Skin epidermis (tissue), 12 donors: ENCODE data around the gene UBE4B.
A peak's percentile ranks its signal among the peaks of the same experiment; 100 is the strongest.
"Not testable (repeated sequence)": the region's sequence is repeated elsewhere in the genome, so short reads cannot be mapped to it uniquely, and the experiment has no call there.

Experiments
- H3K27ac ChIP-seq, 21 experiments: fragments of 200-600 bp; sonication (generic) in 11 of 21; one replicate each; pipeline ENCODE4 v1.5.0; 2020; ENCODE audit warnings: mild to moderate bottlenecking in 3 of 21, inconsistent platforms in 2 of 21, moderate library complexity in 2 of 21
- H3K4me3 ChIP-seq, 7 experiments: fragments of 200-600 bp; sonication (generic) in 2 of 7; one replicate each; pipeline ENCODE4 v1.5.0; 2020; ENCODE audit warnings: inconsistent platforms in 2 of 7, mild to moderate bottlenecking in 2 of 7, moderate library complexity in 1 of 7

The UBE4B gene

DNA sequence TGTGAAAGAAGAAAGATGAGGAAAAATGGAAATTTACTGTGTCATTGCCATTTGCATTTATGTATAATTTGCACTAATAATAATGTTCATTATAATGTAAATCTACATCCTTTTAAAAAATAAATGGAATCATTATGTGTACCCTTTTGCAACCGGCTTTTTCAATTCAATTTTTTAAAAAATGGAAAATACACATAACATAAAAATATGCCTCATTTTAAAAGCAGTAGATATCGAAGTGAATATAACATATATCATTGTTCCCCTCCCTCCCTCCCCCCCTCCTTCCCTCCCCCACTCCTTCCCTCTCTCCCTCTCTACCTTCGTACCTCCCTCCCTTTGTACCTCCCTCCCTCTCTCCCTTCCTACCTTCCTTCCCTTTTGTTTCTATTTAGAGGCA is 33.0 kb downstream of the UBE4B start:
- Histone ChIP-seq H3K4me3 (no peak overlapping the region), H3K27ac (peak overlapping the region in 10 of 21 experiments; percentile 11 to 78 (median 55))

DNA sequence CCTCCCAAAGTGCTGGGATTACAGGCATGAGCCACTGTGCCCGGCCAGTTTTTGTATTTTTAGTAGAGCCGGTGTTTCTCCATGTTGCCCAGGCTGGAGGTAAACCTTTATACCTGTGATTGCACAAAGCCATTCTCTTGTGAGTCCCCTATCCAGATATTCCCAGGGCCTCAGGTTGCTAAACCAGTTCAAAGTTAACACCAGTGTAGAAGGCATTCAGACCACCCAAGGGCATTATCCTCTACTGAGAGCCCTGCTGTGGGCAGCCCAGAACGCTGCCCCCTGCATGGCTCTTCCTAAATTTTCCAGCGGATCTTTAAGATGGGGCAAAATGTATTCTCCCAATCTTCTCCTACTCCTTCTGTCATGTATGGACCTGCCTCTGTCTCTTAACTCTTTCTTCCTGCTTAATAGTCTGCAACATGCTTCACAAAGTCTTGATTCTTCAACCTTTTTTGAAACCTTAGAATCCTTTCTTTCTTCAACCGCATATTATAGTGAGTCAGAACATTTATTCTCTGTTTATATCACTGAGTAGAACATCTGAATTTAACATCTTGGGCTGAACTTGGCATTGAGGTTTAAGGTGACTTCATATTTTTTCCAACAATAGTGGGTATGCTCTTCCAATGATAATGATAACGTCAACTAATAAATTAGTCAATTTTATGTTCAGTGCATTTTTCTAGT is 36.0 kb downstream of the UBE4B start:
- Histone ChIP-seq H3K27ac (peak overlapping the region in 16 of 21 experiments; percentile 11 to 83 (median 56)), H3K4me3 (no peak overlapping the region)

DNA sequence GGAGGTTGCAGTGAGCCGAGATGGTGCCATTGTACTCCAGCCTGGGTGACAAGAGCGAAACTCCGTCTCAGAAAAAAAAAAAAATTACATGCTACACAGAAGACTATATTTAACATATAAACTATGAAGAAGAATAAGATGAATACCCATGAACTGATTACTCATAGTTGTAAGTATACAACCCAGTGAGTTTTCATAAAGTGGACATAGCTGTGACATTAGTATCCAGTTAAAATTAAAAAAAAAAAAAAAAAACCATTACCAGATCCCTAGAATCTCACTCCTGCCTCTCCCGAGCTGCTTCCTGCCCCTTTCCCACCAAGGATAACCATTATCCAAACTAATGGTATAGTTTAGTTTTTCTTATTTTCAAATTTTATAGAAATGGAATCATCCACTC is 37.4 kb downstream of the UBE4B start:
- Histone ChIP-seq H3K4me3 (no peak overlapping the region), H3K27ac (no peak overlapping the region)

DNA sequence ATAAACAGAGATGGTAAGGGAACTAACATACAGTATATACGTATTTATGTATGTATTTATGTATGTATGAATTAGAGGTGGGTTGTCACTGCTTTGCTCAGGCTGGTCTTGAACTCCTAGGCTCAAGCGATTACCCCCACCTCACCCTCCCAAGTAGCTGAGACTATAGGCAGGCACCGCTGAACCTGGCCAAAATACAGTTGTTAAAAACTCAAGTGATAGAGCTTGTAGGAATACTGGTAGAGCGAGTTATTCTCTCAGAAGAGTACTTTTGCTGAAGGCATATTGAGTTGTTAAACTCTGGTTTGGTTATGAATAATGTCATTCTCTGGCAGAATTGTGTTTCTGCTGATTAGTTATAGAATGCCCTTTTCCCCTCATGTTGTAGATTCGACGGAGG is 38.9 kb downstream of the UBE4B start:
- no peak overlapping the region for H3K4me3 ChIP-seq
- H3K27ac ChIP-seq: peak overlapping the region in 16 of 21 experiments; percentile 6 to 70 (median 38)

DNA sequence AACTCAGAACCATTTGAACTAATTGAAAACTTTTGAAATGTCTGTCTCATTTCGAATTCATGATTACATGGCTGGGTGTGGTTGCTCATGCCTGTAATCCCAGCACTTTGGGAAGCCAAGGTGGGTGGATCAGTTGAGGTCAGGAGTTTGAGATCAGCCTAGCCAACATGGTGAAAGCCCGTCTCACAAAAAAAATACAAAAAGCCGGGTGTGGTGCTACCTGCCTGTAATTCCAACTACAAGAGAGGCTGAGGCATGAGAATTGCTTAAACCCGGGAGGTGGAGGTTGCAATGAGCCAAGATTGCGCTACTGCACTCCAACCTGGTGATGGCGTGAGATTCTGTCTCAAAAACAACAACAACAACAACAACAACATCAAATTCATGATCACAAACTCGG is 40.6 kb downstream of the UBE4B start:
- H3K4me3 ChIP-seq: not testable (repeated sequence)
- peak overlapping the region in 15 of 21 experiments; percentile 15 to 80 (median 56) for H3K27ac ChIP-seq

DNA sequence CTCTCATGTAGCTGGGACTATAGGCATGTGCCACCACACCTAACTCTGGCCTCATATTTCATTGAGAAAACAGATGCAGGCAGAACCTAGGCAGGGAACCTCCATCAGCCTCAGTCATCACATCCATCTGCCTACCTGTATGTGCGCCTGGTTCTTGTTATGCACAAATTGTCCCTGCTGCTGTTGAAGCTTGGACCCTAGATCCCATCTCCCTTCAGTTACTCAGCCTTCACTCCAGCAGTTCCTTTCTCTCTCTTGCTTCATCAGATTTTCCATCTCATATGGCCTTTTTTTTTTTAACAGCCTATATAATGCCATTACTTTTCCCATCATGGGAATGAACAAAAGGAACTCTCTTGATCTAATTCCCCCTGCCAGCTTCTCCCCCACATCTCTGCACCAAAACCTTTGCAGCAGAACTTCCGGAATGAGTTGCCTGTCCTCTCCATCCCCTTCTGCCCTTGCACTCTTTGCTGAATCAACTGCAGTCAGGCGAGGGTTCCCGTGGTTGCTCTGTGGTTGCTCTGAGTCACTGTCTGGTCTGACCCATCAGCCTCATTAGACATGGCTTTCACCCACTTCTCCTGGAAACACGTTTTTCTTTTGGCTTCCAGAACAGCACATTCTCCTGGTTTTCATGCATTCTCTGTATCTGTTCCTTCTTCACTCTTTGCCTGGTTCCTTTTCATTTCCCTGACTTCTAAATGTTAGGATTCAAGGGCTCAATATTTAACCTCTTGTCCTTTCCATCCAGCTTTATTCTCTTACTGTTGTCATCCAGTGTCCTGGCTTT is 41.5 kb downstream of the UBE4B start:
- Histone ChIP-seq H3K4me3 (no peak overlapping the region), H3K27ac (peak overlapping the region in 16 of 21 experiments; percentile 29 to 80 (median 59))

DNA sequence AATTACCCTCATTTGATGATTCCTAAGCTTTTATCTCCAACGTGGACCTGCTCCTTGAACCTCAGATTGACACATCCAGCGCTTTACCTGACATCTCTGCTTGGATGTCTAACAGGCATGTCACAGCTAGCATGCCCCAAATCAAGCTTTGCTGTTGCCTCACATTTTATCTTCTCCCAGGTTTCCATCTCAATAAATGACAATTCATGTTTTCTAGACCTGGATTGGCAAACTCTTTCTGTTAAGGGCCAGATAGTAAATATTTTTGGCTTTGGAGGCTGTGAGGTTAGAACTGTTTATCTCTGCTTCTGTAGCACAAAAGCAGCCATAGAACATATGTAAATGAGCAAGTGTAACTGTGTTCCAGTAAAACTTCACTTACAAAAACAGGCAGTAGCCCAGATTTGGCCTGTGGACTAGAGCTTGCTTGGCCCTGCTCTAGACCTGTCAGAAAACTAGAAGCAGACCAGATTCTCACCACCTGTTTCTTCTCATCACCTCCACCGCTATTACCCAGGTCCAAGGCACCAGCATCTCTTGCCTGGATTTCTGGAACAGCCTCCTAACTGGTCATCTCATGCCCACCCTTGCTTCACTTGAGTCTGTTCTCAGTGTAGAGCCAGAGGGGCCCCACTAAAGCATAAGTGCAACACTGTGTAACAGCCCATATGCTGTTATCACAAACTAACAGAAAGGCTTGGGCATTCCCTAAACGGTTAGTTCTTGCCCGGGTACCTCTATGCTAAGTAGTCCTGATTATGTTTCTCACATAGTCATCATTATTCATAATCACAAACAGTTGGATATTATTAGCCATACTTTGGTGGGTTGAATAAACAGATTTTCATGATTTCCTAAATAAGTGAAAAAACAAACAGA is 42.3 kb downstream of the UBE4B start:
- peak overlapping the region in 17 of 21 experiments; percentile 20 to 80 (median 56) for H3K27ac ChIP-seq

DNA sequence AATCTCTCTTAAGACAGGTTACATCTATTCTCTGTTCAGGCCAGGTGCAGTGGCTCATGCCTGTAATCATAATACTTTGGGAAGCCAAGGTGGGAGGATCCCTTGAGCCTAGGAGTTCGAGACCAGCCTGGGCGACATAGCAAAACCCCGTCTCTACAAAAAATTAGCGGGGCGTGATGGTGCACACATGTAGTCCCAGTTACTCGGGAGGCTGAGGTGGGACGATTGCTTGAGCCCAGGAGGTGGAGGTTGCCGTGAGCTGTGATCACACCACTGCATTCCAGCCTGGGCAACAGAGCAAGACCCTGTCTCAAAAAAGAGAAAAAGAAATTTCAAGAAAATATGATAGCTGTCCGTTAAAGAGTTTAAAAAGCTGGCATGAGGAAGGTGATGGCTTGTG is 43.0 kb downstream of the UBE4B start:
- Histone ChIP-seq H3K27ac (peak overlapping the region in 7 of 21 experiments; percentile 20 to 80 (median 64)), H3K4me3 (no peak overlapping the region)

More for the DNA sequence above, 42.3 kb downstream of the UBE4B start:
- no peak overlapping the region for H3K4me3 ChIP-seq

DNA sequence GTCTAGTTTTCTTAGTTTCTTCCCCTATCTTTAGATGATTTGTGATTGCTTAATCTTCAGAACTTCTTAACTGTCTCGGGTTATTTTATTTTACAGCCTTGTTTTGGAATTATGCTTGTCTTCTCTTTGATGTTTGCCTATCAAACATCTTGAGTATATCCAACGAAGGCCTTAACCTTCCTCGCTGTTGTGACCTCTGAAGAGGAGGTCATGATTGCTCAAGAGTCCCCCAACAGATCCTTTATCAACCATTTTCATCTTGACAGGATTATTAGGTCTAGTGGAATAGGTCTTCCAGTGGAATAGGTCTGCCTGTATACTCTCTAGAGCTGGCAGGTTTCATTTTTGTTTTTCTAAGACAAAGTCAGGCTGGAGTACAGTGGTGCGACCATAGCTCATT is 45.7 kb downstream of the UBE4B start:
- Histone ChIP-seq H3K4me3 (no peak overlapping the region), H3K27ac (no peak overlapping the region)

DNA sequence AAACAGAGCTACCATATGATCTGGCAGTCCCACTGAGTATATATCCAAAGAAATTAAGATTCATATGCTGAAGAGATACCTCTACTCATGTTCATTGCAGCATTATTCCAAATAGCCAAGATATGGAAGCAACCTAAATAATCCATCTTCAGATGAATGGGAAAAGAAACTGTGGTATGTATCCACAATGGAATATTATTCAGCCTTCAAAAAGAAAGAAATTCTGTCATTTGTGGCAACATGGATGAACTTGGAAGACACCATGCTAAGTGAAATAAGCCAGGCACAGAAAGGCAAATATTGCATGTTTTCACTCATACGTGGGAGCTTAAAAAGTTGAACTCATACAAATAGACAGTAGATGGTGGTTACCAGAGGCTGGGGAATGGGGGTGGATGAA is 47.8 kb downstream of the UBE4B start:
- H3K27ac ChIP-seq: no peak overlapping the region
- no peak overlapping the region for H3K4me3 ChIP-seq

DNA sequence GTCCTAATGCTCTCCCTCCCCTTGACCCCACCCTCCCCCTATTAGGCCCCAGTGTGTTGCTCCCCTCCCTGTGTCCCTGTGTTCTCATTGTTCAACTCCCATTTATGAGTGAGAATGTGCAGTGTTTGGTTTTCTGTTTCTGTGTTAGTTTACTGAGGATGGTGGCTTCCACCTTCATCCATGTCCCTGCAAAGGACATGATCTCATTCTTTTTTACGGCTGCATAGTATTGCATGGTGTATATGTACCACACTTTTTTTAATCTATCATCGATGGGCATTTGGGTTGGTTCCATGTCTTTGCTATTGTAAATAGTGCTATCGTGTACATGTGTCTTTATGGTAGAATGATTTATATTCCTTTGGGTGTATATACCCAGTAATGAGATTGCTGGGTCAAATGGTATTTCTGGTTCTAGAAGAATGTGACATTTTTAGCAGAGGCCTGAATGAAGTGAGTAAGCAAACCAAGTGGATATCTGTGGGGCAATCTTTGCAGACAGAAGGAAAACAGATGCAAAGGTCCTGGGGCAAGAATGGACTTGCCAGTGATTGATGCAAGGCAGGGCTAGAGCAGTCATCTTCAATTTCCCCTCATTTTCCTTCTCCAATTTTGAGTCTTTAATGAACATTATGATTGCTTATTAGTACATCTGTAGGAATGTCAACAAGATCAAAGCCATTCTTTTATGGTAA is 50.2 kb downstream of the UBE4B start:
- no peak overlapping the region for H3K4me3 ChIP-seq
- peak overlapping the region in 1 of 21 experiments; percentile 9 for H3K27ac ChIP-seq

DNA sequence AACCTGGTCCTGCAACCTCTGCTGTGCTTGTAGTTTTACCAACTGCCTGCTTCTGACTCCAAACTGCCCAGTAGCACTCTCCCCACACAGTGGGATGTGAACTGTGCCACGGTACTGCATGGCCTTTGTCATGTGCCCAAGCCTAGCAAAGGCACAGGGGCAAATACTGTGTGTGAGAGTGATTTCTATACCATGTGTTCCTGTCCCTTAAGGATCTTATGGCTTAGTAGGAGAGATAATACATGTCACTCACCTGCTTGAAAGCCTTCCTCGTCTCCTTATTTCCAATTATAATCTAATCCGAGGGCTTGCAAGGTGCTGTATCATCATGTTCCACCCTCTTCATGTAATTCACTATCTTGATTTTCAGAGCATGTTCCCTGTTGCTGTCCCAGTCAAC is 51.3 kb downstream of the UBE4B start:
- Histone ChIP-seq H3K27ac (peak overlapping the region in 2 of 21 experiments; percentile 10 to 33), H3K4me3 (no peak overlapping the region)

DNA sequence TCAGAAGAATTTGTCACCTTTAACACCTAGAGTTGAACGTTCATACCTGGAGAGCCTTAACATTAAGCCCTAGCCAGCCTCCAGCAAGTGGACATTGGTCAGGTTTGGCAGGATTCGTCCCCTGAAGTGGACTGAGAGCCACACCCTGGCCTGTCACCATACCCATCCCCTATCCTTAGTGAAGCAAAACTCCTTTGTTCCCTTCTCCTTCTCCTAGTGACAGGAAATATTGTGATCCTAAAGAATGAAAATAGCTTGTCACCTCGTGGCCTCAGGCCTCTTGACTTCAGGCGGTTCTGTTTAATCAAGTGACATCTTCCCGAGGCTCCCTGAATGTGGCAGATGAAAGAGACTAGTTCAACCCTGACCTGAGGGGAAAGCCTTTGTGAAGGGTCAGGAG is 52.3 kb downstream of the UBE4B start:
- Histone ChIP-seq H3K27ac (no peak overlapping the region), H3K4me3 (no peak overlapping the region)

DNA sequence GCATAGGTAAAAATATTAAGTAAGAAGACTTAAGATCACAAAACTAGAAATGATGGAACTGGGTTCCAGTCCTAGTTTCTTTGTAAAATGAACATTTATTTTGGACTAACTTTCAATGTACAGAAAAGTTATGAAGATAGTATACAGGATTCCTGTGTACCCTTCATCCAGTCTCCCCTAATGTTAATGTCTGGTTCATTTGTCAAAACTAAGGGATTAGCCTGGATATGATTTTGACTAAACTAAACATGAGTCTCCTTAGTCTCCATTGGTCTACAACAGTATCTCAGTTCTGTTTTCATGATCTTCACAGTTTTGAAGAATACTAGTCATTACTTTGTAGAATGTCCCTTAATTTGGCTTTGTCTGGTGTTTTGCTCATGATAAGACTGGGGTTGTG is 54.5 kb downstream of the UBE4B start:
- H3K27ac ChIP-seq: no peak overlapping the region
- H3K4me3 ChIP-seq: no peak overlapping the region

DNA sequence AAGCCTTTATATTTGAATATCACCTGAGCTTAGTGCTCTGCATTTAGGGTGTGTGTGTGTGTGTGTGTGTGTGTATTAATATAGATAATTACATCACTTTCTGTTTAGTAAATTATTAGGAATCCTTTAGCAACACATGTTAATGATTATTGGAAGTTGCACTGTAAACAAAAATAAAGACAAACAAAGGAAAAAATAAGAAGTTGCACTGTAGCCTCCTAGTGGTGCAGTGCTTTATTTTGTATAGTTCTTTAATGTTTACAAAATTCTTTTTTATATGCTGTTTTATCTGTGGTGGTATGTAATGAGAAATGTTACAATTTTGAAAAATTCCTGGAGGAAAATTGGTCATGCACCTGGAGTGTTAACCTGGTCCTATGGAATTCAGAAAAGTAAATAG is 69.2 kb downstream of the UBE4B start:
- Histone ChIP-seq H3K27ac (no peak overlapping the region), H3K4me3 (no peak overlapping the region)

DNA sequence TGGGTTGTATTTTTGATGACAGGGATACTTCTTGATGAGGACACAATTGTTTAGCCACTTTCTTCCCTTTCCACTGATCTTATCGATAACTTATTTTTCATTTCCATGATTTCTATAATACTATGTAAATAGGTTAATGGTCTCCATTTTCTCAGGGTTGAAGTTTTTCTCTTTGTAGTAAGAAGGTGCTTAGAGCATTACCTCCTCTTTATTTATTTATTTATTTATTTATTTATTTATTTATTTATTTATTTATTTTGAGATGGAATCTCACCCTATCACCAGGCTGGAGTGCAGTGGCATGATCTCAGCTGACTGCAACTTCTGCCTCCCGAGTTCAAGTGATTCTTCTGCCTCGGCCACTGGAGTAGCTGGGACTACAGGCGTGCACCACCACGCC is 70.4 kb downstream of the UBE4B start:
- Histone ChIP-seq H3K4me3 (no peak overlapping the region), H3K27ac (no peak overlapping the region)

DNA sequence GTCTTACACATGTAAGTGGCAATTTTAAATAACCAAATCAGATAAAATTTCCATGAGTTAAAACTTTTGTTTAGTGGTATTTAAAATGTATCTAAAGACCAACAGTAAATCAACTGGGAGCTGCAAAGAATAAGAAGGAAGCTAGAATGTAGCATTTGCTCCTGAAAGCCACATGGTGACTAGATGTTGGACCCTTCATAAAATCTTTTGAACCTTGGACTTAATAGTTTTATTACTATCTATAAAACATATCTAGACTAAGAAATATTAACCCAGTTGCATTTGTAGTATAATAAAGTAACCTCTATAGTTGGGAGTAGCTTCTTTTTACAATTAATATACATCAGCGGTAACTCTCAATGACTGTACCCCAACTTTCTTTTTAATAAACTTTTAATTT is 72.1 kb downstream of the UBE4B start:
- Histone ChIP-seq H3K27ac (no peak overlapping the region), H3K4me3 (no peak overlapping the region)

DNA sequence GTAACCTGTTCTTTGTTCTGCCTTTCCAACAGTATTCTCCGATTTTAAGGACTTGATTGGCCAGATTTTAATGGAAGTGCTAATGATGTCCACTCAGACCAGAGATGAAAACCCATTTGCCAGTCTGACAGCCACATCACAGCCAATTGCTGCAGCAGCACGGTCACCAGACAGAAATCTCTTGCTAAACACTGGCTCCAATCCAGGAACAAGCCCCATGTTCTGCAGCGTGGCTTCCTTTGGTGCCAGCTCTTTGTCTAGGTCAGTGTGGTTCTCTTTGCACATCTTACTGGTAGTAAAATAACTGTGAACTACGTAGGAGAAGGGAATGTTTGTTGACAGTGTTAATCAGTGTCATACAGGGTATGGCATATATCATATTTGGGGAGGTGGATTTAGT is 72.7 kb downstream of the UBE4B start:
- no peak overlapping the region for H3K4me3 ChIP-seq
- H3K27ac ChIP-seq: no peak overlapping the region

DNA sequence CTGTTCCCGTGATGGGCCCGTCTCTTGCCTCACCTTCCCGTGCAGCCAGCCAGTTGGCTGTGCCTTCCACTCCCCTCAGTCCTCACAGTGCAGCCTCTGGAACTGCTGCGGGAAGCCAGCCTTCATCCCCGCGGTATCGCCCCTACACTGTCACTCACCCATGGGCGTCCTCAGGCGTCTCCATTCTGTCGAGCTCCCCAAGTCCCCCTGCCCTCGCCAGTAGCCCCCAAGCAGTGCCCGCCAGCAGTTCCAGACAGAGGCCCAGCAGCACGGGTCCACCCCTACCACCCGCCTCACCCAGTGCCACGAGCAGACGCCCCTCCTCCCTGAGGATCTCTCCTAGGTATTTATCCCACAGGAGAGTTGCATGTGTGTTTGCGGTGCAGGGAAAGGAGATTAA is 73.5 kb downstream of the UBE4B start:
- Histone ChIP-seq H3K27ac (peak overlapping the region in 14 of 21 experiments; percentile 20 to 69 (median 33)), H3K4me3 (no peak overlapping the region)
